Tongue (tissue), 2 donors: Measurements from ENCODE around the gene MRGPRE. TPM values are rescaled to one million over a fixed set of nuclear protein-coding genes. Genes with fewer than 3 reads are reported as not detected.
A peak's percentile ranks its signal among the peaks of the same experiment; 100 is the strongest.

Experiments used
- DNase-seq: peaks from one replicate; pipeline ENCODE4 v3.0.0-alpha.2; 2015
- total RNA-seq: library from RNA; depleted of rRNA; stranded (reverse); fragments of >200 nt; gene quantifications from one replicate; pipeline ENCODE4 v1.2.3, GENCODE V29; 2014

MRGPRE gene
- total RNA-seq, 1 donor from 2014 or later, result 0.41 TPM

- DNase-seq, result peak; percentile 38
These were observed 35.8 kb downstream of the MRGPRE start for GRCh38 chr11:3196161-3197043.

GRCh38 chr11:3195251-3196160 is 36.7 kb downstream of the MRGPRE start:
- peak; percentile 35 for DNase-seq

- no peak for DNase-seq
These were observed 38.0 kb downstream of the MRGPRE start for GRCh38 chr11:3194016-3194816.

- DNase-seq, result no peak
These were observed 38.7 kb downstream of the MRGPRE start for GRCh38 chr11:3193373-3194015.

GRCh38 chr11:3192511-3193372 is 39.5 kb downstream of the MRGPRE start:
- no peak for DNase-seq

- no peak for DNase-seq
These were observed 40.5 kb downstream of the MRGPRE start for GRCh38 chr11:3191586-3192324.

GRCh38 chr11:3190600-3190999 is 41.6 kb downstream of the MRGPRE start:
- no peak for DNase-seq

- no peak for DNase-seq
These were observed 42.2 kb downstream of the MRGPRE start for GRCh38 chr11:3189886-3190583.

- no peak for DNase-seq
These were observed 42.9 kb downstream of the MRGPRE start for GRCh38 chr11:3189196-3189843.

GRCh38 chr11:3188496-3189195 is 43.6 kb downstream of the MRGPRE start:
- DNase-seq, result no peak

- no peak for DNase-seq
These were observed 45.9 kb downstream of the MRGPRE start for GRCh38 chr11:3186166-3186953.

GRCh38 chr11:3184732-3185347 is 47.4 kb downstream of the MRGPRE start:
- DNase-seq, result no peak

- no peak for DNase-seq
These were observed 48.7 kb downstream of the MRGPRE start for GRCh38 chr11:3183523-3183922.

GRCh38 chr11:3182462-3182852 is 49.8 kb downstream of the MRGPRE start:
- no peak for DNase-seq

GRCh38 chr11:3181725-3182461 is 50.3 kb downstream of the MRGPRE start:
- no peak for DNase-seq

GRCh38 chr11:3180869-3181268 is 51.3 kb downstream of the MRGPRE start:
- no peak for DNase-seq
